Measurements from ENCODE around the gene L3MBTL4.

DNA sequence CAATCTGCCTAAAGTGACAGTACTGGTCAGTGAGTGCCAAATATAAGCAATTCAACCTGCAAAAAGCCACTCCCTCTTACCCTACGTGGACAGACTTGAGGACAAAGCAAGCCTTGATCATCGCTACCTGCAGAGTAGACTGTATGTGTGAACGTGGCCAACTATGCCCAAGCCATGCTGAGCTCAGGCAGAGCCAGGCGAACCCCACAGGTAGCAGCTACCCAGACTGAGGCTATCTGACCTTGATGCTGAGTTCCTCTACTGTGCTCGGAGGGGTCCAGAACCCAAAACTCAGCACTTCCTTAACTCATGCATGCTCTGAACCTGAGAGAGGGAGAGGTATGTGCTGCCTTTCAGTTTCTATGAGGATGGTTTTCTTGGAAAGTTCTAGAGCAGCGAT, 455.9 kb downstream of the L3MBTL4 start:
- TF ChIP-seq, protein P1, sequence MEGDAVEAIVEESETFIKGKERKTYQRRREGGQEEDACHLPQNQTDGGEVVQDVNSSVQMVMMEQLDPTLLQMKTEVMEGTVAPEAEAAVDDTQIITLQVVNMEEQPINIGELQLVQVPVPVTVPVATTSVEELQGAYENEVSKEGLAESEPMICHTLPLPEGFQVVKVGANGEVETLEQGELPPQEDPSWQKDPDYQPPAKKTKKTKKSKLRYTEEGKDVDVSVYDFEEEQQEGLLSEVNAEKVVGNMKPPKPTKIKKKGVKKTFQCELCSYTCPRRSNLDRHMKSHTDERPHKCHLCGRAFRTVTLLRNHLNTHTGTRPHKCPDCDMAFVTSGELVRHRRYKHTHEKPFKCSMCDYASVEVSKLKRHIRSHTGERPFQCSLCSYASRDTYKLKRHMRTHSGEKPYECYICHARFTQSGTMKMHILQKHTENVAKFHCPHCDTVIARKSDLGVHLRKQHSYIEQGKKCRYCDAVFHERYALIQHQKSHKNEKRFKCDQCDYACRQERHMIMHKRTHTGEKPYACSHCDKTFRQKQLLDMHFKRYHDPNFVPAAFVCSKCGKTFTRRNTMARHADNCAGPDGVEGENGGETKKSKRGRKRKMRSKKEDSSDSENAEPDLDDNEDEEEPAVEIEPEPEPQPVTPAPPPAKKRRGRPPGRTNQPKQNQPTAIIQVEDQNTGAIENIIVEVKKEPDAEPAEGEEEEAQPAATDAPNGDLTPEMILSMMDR (IDR thresholded peaks at IDR 0.05) = no peak
- no peak for TF ChIP-seq POLR2A (IDR thresholded peaks at IDR 0.05)

All from heart left ventricle (tissue), 13 donors.